ENCODE data around the gene CEP112. TPM values are rescaled to one million over a fixed set of nuclear protein-coding genes. Genes with fewer than 3 reads are reported as not detected.

Gene CEP112
- total and polyA plus RNA-seq, 2 donors (not counting 3 experiments of a cell fraction or from before 2014, with no cell fraction given): 1.5 to 25.3 TPM

- no peaks in the 10 kb centered on the region for H4K20me1 ChIP-seq (replicated peaks; ENCODE audit: control insufficient read depth, extremely low read depth, insufficient read depth, low read length)
- H3K4me1 ChIP-seq (ENCODE audit: control insufficient read depth, extremely low read depth, insufficient read depth, low read length): peaks cover 2% of the 10 kb centered on the region
- H3K79me2 ChIP-seq (ENCODE audit: control insufficient read depth, insufficient read depth, low read length): no peaks in the 10 kb centered on the region
- TF ChIP-seq FOS (IDR thresholded peaks at IDR 0.05; ENCODE audit: borderline replicate concordance, insufficient read depth, low read length) (no peak), EZH2 (IDR thresholded peaks at IDR 0.05; ENCODE audit: borderline replicate concordance, low read depth, low read length, severe bottlenecking) (no peak), MYC (IDR thresholded peaks at IDR 0.05; ENCODE audit: low read depth, low read length) (no peak), POLR2AphosphoS5 (IDR thresholded peaks at IDR 0.05; ENCODE audit: insufficient read depth, low read depth, low read length) (no peak), POLR2A (IDR thresholded peaks at IDR 0.05; ENCODE audit: low read depth, low read length) (no peak), GATA2 (IDR thresholded peaks at IDR 0.05; ENCODE audit: insufficient read depth, insufficient read length, low read depth, low read length) (no peak), JUN (IDR thresholded peaks at IDR 0.05; ENCODE audit: borderline replicate concordance, insufficient read depth, insufficient read length, low read depth) (no peak)
- TF ChIP-seq, protein P1, sequence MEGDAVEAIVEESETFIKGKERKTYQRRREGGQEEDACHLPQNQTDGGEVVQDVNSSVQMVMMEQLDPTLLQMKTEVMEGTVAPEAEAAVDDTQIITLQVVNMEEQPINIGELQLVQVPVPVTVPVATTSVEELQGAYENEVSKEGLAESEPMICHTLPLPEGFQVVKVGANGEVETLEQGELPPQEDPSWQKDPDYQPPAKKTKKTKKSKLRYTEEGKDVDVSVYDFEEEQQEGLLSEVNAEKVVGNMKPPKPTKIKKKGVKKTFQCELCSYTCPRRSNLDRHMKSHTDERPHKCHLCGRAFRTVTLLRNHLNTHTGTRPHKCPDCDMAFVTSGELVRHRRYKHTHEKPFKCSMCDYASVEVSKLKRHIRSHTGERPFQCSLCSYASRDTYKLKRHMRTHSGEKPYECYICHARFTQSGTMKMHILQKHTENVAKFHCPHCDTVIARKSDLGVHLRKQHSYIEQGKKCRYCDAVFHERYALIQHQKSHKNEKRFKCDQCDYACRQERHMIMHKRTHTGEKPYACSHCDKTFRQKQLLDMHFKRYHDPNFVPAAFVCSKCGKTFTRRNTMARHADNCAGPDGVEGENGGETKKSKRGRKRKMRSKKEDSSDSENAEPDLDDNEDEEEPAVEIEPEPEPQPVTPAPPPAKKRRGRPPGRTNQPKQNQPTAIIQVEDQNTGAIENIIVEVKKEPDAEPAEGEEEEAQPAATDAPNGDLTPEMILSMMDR (IDR thresholded peaks at IDR 0.05; ENCODE audit: extremely low read depth in 1 of 2, insufficient read depth in 1 of 2, low read depth in 1 of 2, low read length in 2 of 2): no peak
- TF ChIP-seq, protein P2, sequence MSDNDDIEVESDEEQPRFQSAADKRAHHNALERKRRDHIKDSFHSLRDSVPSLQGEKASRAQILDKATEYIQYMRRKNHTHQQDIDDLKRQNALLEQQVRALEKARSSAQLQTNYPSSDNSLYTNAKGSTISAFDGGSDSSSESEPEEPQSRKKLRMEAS (IDR thresholded peaks at IDR 0.05; ENCODE audit: insufficient read depth, insufficient read length): no peak
- dilution Hi-C loops (cut with MboI; ENCODE audit: extremely low pct_ligation_motif_present, low sequenced_read_pairs): no loop called here
- intact Hi-C loops (cut with micrococcal nuclease): no loop called here
- H3K9me3 ChIP-seq (replicated peaks; ENCODE audit: control insufficient read depth, insufficient read depth, low read length): no peaks in the 10 kb centered on the region
- DNase-seq (ENCODE audit: low read depth, low spot score) (no peak), FAIRE-seq (no peak)
- no TSS peak for BruUV-seq (replicated peaks)
- H3K36me3 ChIP-seq (ENCODE audit: control insufficient read depth in 2 of 2, extremely low read depth in 1 of 2, insufficient read depth in 2 of 2, low read length in 2 of 2): no peaks in the 10 kb centered on the region
- H3K4me3 ChIP-seq (replicated peaks in 1 of 3; ENCODE audit: insufficient read depth in 1 of 3, low read depth in 1 of 3, low read length in 3 of 3): no peak overlapping the region
- POLR2A ChIA-PET: interaction anchor here (0.5 kb wide), 1 partner anchor 917 kb away, joined by 4 read pairs; no protein-coding TSS in a partner anchor
- no peaks in the 10 kb centered on the region for H3K27me3 ChIP-seq (ENCODE audit: control insufficient read depth in 2 of 2, insufficient read depth in 2 of 2, low read length in 2 of 2)
- no peak overlapping the region for H3K4me2 ChIP-seq (ENCODE audit: insufficient read depth, low read length)
- H3K9ac ChIP-seq (replicated peaks; ENCODE audit: extremely low read depth, insufficient read depth, low read length): no peak overlapping the region
- no peaks in the 10 kb centered on the region for H3K9me1 ChIP-seq (replicated peaks; ENCODE audit: control insufficient read depth, extremely low read depth, insufficient read depth, low read length)
- no peak overlapping the region for H2AFZ ChIP-seq (ENCODE audit: low read depth, low read length)
- CTCF ChIA-PET: interaction anchor here (0.8 kb wide), 2 partner anchors 9 to 792 kb away, joined by 3 read pairs; no protein-coding TSS in a partner anchor
- no peak overlapping the region for H3K27ac ChIP-seq (ENCODE audit: insufficient read depth, low read depth, low read length)
Observed at GRCh38 chr17:66087073-66087472, 104.9 kb downstream of the CEP112 start.

All from endothelial cell of umbilical vein (primary cell).